Trophoblast cell (in vitro differentiated cells and primary cell): ENCODE results near the gene RAB11FIP4.

Experiments
- DNase-seq, 2 donors: peaks; one replicate each; pipeline ENCODE4 v3.0.0-alpha.2; 2016
- H2AFZ ChIP-seq: 2 replicates; pipeline ENCODE4 v1.6.1; 2013; ENCODE audit warnings: low read length, moderate library complexity, mild to moderate bottlenecking; ENCODE audit not compliant: insufficient read depth, poor library complexity
- H2AK5ac ChIP-seq: 2 replicates; pipeline ENCODE4 v1.6.1; 2013; ENCODE audit warnings: mild to moderate bottlenecking, low read length
- H2BK120ac ChIP-seq: 2 replicates; pipeline ENCODE4 v1.6.1; 2013; ENCODE audit warnings: low read length, mild to moderate bottlenecking, moderate library complexity; ENCODE audit not compliant: insufficient read depth, poor library complexity
- H2BK12ac ChIP-seq: 2 replicates; pipeline ENCODE4 v1.6.1; 2013; ENCODE audit warnings: mild to moderate bottlenecking, low read length, moderate library complexity
- H2BK5ac ChIP-seq: 2 replicates; pipeline ENCODE4 v1.6.1; 2013; ENCODE audit warnings: low read length, low read depth, moderate library complexity, mild to moderate bottlenecking; ENCODE audit not compliant: poor library complexity
- H3K14ac ChIP-seq: 2 replicates; pipeline ENCODE4 v1.6.1; 2013; ENCODE audit warnings: mild to moderate bottlenecking, low read length
- H3K18ac ChIP-seq: 2 replicates; pipeline ENCODE4 v1.6.1; 2013; ENCODE audit warnings: mild to moderate bottlenecking, low read length
- H3K23ac ChIP-seq: 2 replicates; pipeline ENCODE4 v1.6.1; 2013; ENCODE audit warnings: low read length
- H3K27ac ChIP-seq: 2 replicates; pipeline ENCODE4 v1.5.1; 2013; ENCODE audit warnings: low read depth, mild to moderate bottlenecking, inconsistent platforms, low read length, moderate library complexity
- H3K27me3 ChIP-seq: 2 replicates; pipeline ENCODE4 v1.6.1; 2013; ENCODE audit warnings: inconsistent platforms, mild to moderate bottlenecking, low read length, moderate library complexity; ENCODE audit not compliant: insufficient read depth
- H3K36me3 ChIP-seq, 2 experiments: 1 replicate in 1 of 2; 2 replicates in 1 of 2; pipeline ENCODE4 v1.6.1; 2013; ENCODE audit warnings: low read length in 2 of 2, mild to moderate bottlenecking in 2 of 2, moderate library complexity in 1 of 2; ENCODE audit not compliant: insufficient read depth in 2 of 2, control insufficient read depth in 1 of 2
- H3K4ac ChIP-seq: 2 replicates; pipeline ENCODE4 v1.6.1; 2013; ENCODE audit warnings: low read depth, mild to moderate bottlenecking, low read length, moderate library complexity
- H3K4me1 ChIP-seq, 2 experiments: 1 replicate in 1 of 2; 2 replicates in 1 of 2; pipeline ENCODE4 v1.6.1; 2013; ENCODE audit warnings: low read length in 2 of 2, mild to moderate bottlenecking in 2 of 2, moderate library complexity in 1 of 2; ENCODE audit not compliant: insufficient read depth in 2 of 2, control insufficient read depth in 1 of 2
- H3K4me2 ChIP-seq: 2 replicates; pipeline ENCODE4 v1.6.1; 2013; ENCODE audit warnings: inconsistent platforms, mild to moderate bottlenecking, low read length, moderate library complexity
- H3K4me3 ChIP-seq: 2 replicates; pipeline ENCODE4 v1.5.1; 2013; ENCODE audit warnings: mild to moderate bottlenecking, low read depth, low read length, inconsistent platforms
- H3K79me1 ChIP-seq: one replicate; pipeline ENCODE4 v1.6.1; 2013; ENCODE audit warnings: low read length
- H3K79me2 ChIP-seq: 2 replicates; pipeline ENCODE4 v1.6.1; 2013; ENCODE audit warnings: low read length, mild to moderate bottlenecking; ENCODE audit not compliant: control insufficient read depth, insufficient read depth, poor library complexity
- H3K9ac ChIP-seq: 2 replicates; pipeline ENCODE4 v1.6.1; 2013; ENCODE audit warnings: mild to moderate bottlenecking, low read length
- H3K9me3 ChIP-seq: 2 replicates; pipeline ENCODE4 v1.6.1; 2013; ENCODE audit warnings: low read depth, mild to moderate bottlenecking, control low read depth, inconsistent platforms, low read length; ENCODE audit not compliant: insufficient read depth
- H4K12ac ChIP-seq: 2 replicates; pipeline ENCODE4 v1.6.1; 2013; ENCODE audit warnings: low read depth, mild to moderate bottlenecking, low read length, moderate library complexity
- H4K8ac ChIP-seq: 2 replicates; pipeline ENCODE4 v1.6.1; 2013; ENCODE audit warnings: low read depth, mild to moderate bottlenecking, low read length, moderate library complexity
- H4K91ac ChIP-seq: one replicate; pipeline ENCODE4 v1.6.1; 2013; ENCODE audit warnings: low read depth, mild to moderate bottlenecking, low read length, moderate library complexity
- WGBS: extraction: QIAGEN DNeasy Blood & Tissue Kit; methylation state at CpG from one replicate; pipeline ENCODE4 v1.1.7; 2013; ENCODE audit warnings: missing lambda C conversion rate; ENCODE audit not compliant: insufficient read length, insufficient coverage; ENCODE audit errors: extremely low coverage; 5-methylcytosine and 5-hydroxymethylcytosine counted together

Gene RAB11FIP4

DNA sequence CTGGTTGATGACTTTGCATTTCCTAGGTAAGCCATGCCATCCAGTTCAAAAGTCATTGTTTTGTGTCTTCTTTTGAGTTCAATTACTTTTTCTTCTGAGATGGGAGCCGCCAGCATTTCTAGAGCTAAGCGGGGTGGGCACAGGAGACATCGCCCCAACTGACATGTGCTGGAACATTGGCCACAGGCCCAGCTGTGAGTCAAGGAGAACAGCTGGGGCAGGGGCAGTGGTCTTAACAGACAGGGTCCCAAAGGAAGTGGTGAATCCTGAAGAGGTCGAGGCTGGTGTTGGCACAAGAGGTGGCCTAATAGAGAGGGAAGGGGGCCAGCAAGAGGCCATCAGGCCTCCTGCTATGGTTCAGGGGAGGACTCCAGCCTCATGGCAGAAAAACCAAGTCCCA, 17.1 kb downstream of the RAB11FIP4 start:
- H2BK5ac ChIP-seq: no peak overlapping the region
- H2AK5ac ChIP-seq: no peak overlapping the region
- no peak overlapping the region for H3K27ac ChIP-seq
- no peak overlapping the region for H2AFZ ChIP-seq
- no peak overlapping the region for H3K18ac ChIP-seq
- no peak overlapping the region for H3K14ac ChIP-seq
- H3K23ac ChIP-seq: no peak overlapping the region
- H4K91ac ChIP-seq: no peak overlapping the region
- H3K4me1 ChIP-seq: peaks cover 5 to 17% of the 10 kb centered on the region in 2 experiments
- no peak overlapping the region for H3K4me3 ChIP-seq
- H4K12ac ChIP-seq: no peak overlapping the region
- no peak overlapping the region for H3K4me2 ChIP-seq
- H2BK120ac ChIP-seq: no peak overlapping the region
- no peaks in the 10 kb centered on the region for H3K79me1 ChIP-seq
- H3K27me3 ChIP-seq: no peaks in the 10 kb centered on the region
- no peak overlapping the region for H2BK12ac ChIP-seq
- no peak overlapping the region for H3K4ac ChIP-seq
- DNase-seq: no peak
- H3K79me2 ChIP-seq: no peaks in the 10 kb centered on the region
- H3K36me3 ChIP-seq: no peaks in the 10 kb centered on the region
- no CpG with 5 or more reads among the region's 4 CpGs for WGBS
- H4K8ac ChIP-seq: no peak overlapping the region
- H3K9ac ChIP-seq: no peak overlapping the region
- H3K9me3 ChIP-seq: peaks cover 3% of the 10 kb centered on the region

GRCh38 chr17:31411707-31412285, 20.3 kb downstream of the RAB11FIP4 start:
- no peak overlapping the region for H2AK5ac ChIP-seq
- no peak overlapping the region for H3K4me3 ChIP-seq
- H2AFZ ChIP-seq: no peak overlapping the region
- H3K27me3 ChIP-seq: no peaks in the 10 kb centered on the region
- no peak overlapping the region for H3K27ac ChIP-seq
- no peak overlapping the region for H3K9ac ChIP-seq
- H4K8ac ChIP-seq: no peak overlapping the region
- peaks cover 7 to 19% of the 10 kb centered on the region in 2 experiments for H3K4me1 ChIP-seq
- H2BK120ac ChIP-seq: no peak overlapping the region
- no peak overlapping the region for H3K4ac ChIP-seq
- H3K18ac ChIP-seq: no peak overlapping the region
- no peak overlapping the region for H3K23ac ChIP-seq
- no peak overlapping the region for H2BK5ac ChIP-seq
- no peak overlapping the region for H3K14ac ChIP-seq
- H3K36me3 ChIP-seq: no peaks in the 10 kb centered on the region
- no peaks in the 10 kb centered on the region for H3K79me2 ChIP-seq
- H3K79me1 ChIP-seq: no peaks in the 10 kb centered on the region
- no peak overlapping the region for H4K12ac ChIP-seq
- H3K9me3 ChIP-seq: no peaks in the 10 kb centered on the region
- no CpG with 5 or more reads among the region's 13 CpGs for WGBS
- H4K91ac ChIP-seq: no peak overlapping the region
- no peak overlapping the region for H3K4me2 ChIP-seq
- H2BK12ac ChIP-seq: no peak overlapping the region
- no peak for DNase-seq

DNA sequence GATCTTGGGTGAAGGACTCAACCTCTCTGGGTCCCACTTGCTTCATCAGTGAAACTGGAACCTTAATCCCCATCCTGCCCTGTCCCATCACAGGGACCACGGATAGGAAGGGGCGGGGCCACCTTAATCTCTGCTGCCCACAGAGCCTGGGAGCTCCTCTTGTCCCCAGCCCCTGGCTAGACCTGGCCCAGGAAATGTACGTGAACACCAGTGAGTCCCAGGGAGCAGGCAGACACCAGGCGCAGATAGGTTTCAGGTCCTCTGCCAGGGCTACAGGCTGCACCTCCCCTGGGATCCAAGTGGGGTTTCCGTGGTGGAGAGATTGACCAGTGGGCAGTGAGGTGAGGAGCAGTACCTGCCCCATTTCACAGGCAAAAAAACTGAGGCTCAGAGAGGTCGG, 21.0 kb downstream of the RAB11FIP4 start:
- no peak overlapping the region for H2BK12ac ChIP-seq
- H3K9me3 ChIP-seq: no peaks in the 10 kb centered on the region
- H4K91ac ChIP-seq: no peak overlapping the region
- H3K4ac ChIP-seq: no peak overlapping the region
- no peaks in the 10 kb centered on the region for H3K79me1 ChIP-seq
- no peaks in the 10 kb centered on the region for H3K27me3 ChIP-seq
- no peak overlapping the region for H2BK120ac ChIP-seq
- H3K4me1 ChIP-seq: peaks cover 7 to 19% of the 10 kb centered on the region in 2 experiments
- no peak overlapping the region for H3K4me2 ChIP-seq
- H4K8ac ChIP-seq: no peak overlapping the region
- H3K23ac ChIP-seq: no peak overlapping the region
- no peak overlapping the region for H2AK5ac ChIP-seq
- H3K27ac ChIP-seq: no peak overlapping the region
- H2BK5ac ChIP-seq: no peak overlapping the region
- H3K14ac ChIP-seq: no peak overlapping the region
- H3K79me2 ChIP-seq: no peaks in the 10 kb centered on the region
- H2AFZ ChIP-seq: no peak overlapping the region
- no peaks in the 10 kb centered on the region for H3K36me3 ChIP-seq
- WGBS: no CpG with 5 or more reads among the region's 6 CpGs
- no peak overlapping the region for H3K9ac ChIP-seq
- no peak overlapping the region for H4K12ac ChIP-seq
- DNase-seq: no peak
- H3K18ac ChIP-seq: no peak overlapping the region
- no peak overlapping the region for H3K4me3 ChIP-seq

DNA sequence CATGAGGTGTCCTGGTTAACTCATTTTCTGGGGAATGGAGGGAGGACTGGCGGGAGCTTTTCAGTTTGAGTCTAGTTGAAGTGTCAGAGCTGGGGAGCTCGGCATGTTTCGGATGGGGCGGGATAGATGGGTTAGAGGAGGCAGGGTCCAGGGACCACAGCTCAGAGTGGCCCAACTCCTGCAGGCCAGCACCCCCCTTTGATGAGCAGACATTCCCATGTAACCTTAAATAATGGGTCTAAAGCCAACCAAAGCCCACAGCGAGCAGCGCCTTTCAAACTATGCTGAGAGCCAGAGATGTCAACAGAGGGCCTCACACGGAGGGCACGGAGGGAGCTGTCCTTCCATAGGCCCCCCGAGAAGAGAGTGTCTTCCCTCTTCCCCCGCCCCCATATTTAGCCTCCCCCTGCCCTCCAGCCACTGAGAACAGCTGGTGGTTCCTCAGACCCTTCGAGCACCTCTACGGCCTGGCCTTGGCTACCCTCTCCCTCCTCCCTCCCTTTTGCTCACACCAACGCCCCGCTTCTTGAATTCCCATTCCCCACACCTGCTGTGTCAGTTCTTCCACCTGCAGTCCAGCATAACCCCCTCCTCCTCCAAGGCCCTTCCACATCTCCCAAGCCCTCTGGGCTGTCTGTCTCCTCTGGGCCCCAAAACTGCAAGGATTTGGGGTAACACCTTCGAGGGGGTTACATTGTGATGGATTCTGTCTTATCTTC, 21.8 kb downstream of the RAB11FIP4 start:
- Histone ChIP-seq H3K9me3 (no peaks in the 10 kb centered on the region), H3K4me1 (peaks cover 7 to 19% of the 10 kb centered on the region in 2 experiments), H2AK5ac (no peak overlapping the region), H3K4ac (no peak overlapping the region), H3K27ac (no peak overlapping the region), H3K36me3 (no peaks in the 10 kb centered on the region), H2BK120ac (no peak overlapping the region), H3K79me2 (no peaks in the 10 kb centered on the region), H3K79me1 (no peaks in the 10 kb centered on the region), H4K91ac (no peak overlapping the region), H3K27me3 (no peaks in the 10 kb centered on the region), H3K9ac (no peak overlapping the region), H2BK5ac (no peak overlapping the region), H4K12ac (no peak overlapping the region), H3K14ac (no peak overlapping the region), H3K4me2 (no peak overlapping the region), H3K4me3 (no peak overlapping the region), H2AFZ (no peak overlapping the region), H2BK12ac (no peak overlapping the region), H3K23ac (no peak overlapping the region), H3K18ac (no peak overlapping the region), H4K8ac (no peak overlapping the region)
- no CpG with 5 or more reads among the region's 15 CpGs for WGBS
- DNase-seq: no peak
